ENCODE results near the gene MATR3.
"Not testable (repeated sequence)": the region's sequence is repeated elsewhere in the genome, so short reads cannot be mapped to it uniquely, and the experiment has no call there.

The MATR3 gene

GRCh38 chr5:139299486-139299885, 5.9 kb downstream of the MATR3 start:
- peak in 2 of 5 experiments; percentile 16 to 46 for DNase-seq

- no peak for DNase-seq
Observed at GRCh38 chr5:139301808-139302499, 8.4 kb downstream of the MATR3 start.

- DNase-seq, result no peak
Observed at GRCh38 chr5:139304391-139305324, 11.1 kb downstream of the MATR3 start.

GRCh38 chr5:139306197-139306596, 12.7 kb downstream of the MATR3 start:
- peak in 1 of 5 experiments; percentile 20 for DNase-seq

- DNase-seq, result no peak
Observed at GRCh38 chr5:139306628-139307379, 13.3 kb downstream of the MATR3 start.

GRCh38 chr5:139308797-139309196, 15.3 kb downstream of the MATR3 start:
- DNase-seq, result no peak

- DNase-seq, result peak in 1 of 5 experiments; percentile 40
Observed at GRCh38 chr5:139310715-139311186, 17.2 kb downstream of the MATR3 start.

GRCh38 chr5:139312075-139312474, 18.5 kb downstream of the MATR3 start:
- DNase-seq, result no peak

GRCh38 chr5:139314276-139314675, 20.7 kb downstream of the MATR3 start:
- no peak for DNase-seq

- no peak for DNase-seq
Observed at GRCh38 chr5:139315056-139315615, 21.6 kb downstream of the MATR3 start.

GRCh38 chr5:139335811-139336210, 42.3 kb downstream of the MATR3 start:
- DNase-seq, result peak in 1 of 5 experiments; percentile 13

GRCh38 chr5:139340051-139340450, 46.5 kb downstream of the MATR3 start:
- DNase-seq, result peak in 1 of 5 experiments; percentile 50

- no peak for DNase-seq
Observed at GRCh38 chr5:139341187-139341688, 47.7 kb downstream of the MATR3 start.

GRCh38 chr5:139341689-139342422, 48.3 kb downstream of the MATR3 start, which contains the start of gene PAIP2:
Gene PAIP2, plus strand, starts transcription at chr5:139341854. Its CDS starts 21,931 bp downstream, at chr5:139363785.
- DNase-seq, result peak; percentile 91 to 98 (median 95)

- DNase-seq, result peak in 1 of 5 experiments; percentile 80
Observed at GRCh38 chr5:139342423-139342723, 48.8 kb downstream of the MATR3 start.

GRCh38 chr5:139343476-139343875, 49.9 kb downstream of the MATR3 start:
- DNase-seq, result no peak

GRCh38 chr5:139344177-139344576, 50.6 kb downstream of the MATR3 start:
- no peak for DNase-seq

GRCh38 chr5:139345442-139345841, 51.9 kb downstream of the MATR3 start:
- DNase-seq, result not testable (repeated sequence)

GRCh38 chr5:139347863-139348262, 54.3 kb downstream of the MATR3 start:
- not testable (repeated sequence) for DNase-seq

- DNase-seq, result no peak
Observed at GRCh38 chr5:139354186-139354585, 60.6 kb downstream of the MATR3 start.

GRCh38 chr5:139355900-139356299, 62.4 kb downstream of the MATR3 start:
- DNase-seq, result not testable (repeated sequence)

GRCh38 chr5:139358064-139358463, 64.5 kb downstream of the MATR3 start:
- DNase-seq, result no peak

Data from T-helper 2 cell (primary cell).